ENCODE measurements around the gene TMEM187. TPM values are rescaled to one million over a fixed set of nuclear protein-coding genes. Genes with fewer than 3 reads are reported as not detected.

Gene TMEM187
- polyA plus RNA-seq, 2 donors: 2.5 to 3.3 TPM

DNA sequence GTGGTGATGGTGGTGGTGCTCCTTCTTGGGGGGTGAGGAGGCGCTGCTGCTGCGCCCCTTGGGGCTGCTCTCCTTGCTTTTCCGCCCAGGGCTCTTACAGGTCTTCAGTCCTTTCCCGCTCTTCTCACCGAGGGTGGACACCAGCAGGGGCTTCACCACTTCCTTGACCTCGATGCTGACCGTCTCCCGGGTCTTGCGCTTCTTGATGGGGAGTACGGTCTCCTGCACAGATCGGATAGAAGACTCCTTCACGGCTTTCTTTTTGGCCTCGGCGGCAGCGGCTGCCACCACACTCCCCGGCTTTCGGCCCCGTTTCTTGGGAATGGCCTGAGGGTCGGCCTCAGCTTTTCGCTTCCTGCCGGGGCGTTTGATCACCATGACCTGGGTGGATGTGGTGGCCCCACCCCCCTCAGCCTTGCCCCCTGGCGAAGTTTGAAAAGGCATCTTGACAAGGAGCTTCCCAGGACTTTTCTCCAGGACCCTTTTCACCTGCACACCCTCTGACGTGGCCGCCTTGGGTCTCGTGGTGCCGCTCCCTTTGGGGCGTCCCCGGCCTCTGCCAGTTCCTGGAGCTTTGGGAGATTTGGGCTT is 58.3 kb downstream of the TMEM187 start:
- Histone ChIP-seq H3K36me3 (ENCODE audit: control insufficient read depth in 2 of 2, insufficient read depth in 2 of 2, low read length in 1 of 2) (peaks cover 0 to 21% of the 10 kb centered on the region in 2 donors), H3K27ac (ENCODE audit: low read depth in 2 of 2, low read length in 1 of 2) (no peak overlapping the region), H3K4me1 (ENCODE audit: control insufficient read depth in 2 of 2, insufficient read depth in 2 of 2, low read length in 1 of 2) (no peaks in the 10 kb centered on the region), H3K9me3 (ENCODE audit: control insufficient read depth in 2 of 2, insufficient read depth in 1 of 2, low read depth in 1 of 2, low read length in 1 of 2) (no peaks in the 10 kb centered on the region), H3K4me3 (ENCODE audit: low read depth in 1 of 2, low read length in 2 of 2) (no peak overlapping the region), H3K27me3 (ENCODE audit: control insufficient read depth in 1 of 2, insufficient read depth in 2 of 2, low read length in 2 of 2) (peaks cover 0 to 13% of the 10 kb centered on the region in 2 donors)
- WGBS, 2 donors: 90 to 93% methylated on average over 28 to 29 of the region's 29 CpGs

DNA sequence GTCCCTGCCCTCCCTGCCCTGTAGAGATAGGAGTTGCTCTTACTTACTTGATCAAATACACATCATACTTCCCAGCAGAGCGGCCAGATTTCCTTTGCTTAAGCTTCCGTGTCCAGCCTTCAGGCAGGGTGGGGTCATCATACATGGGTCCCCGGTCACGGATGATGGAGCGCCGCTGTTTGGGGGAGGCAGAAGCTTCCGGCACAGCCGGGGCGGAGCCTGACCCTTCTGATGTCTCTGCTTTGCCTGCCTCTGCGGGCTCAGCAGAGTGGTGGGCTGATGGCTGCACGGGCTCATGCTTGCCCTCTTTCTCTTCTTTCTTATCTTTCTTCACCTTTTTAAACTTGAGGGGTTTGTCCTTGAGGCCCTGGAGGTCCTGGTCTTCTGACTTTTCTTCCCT is 59.6 kb downstream of the TMEM187 start:
- Histone ChIP-seq H3K36me3 (ENCODE audit: control insufficient read depth in 2 of 2, insufficient read depth in 2 of 2, low read length in 1 of 2) (peaks cover 0 to 21% of the 10 kb centered on the region in 2 donors), H3K4me1 (ENCODE audit: control insufficient read depth in 2 of 2, insufficient read depth in 2 of 2, low read length in 1 of 2) (no peaks in the 10 kb centered on the region), H3K4me3 (ENCODE audit: low read depth in 1 of 2, low read length in 2 of 2) (no peak overlapping the region), H3K27ac (ENCODE audit: low read depth in 2 of 2, low read length in 1 of 2) (no peak overlapping the region), H3K27me3 (ENCODE audit: control insufficient read depth in 1 of 2, insufficient read depth in 2 of 2, low read length in 2 of 2) (peaks cover 0 to 13% of the 10 kb centered on the region in 2 donors), H3K9me3 (ENCODE audit: control insufficient read depth in 2 of 2, insufficient read depth in 1 of 2, low read depth in 1 of 2, low read length in 1 of 2) (no peaks in the 10 kb centered on the region)
- WGBS, 2 donors: 85 to 91% methylated on average over 11 of the region's 11 CpGs

DNA sequence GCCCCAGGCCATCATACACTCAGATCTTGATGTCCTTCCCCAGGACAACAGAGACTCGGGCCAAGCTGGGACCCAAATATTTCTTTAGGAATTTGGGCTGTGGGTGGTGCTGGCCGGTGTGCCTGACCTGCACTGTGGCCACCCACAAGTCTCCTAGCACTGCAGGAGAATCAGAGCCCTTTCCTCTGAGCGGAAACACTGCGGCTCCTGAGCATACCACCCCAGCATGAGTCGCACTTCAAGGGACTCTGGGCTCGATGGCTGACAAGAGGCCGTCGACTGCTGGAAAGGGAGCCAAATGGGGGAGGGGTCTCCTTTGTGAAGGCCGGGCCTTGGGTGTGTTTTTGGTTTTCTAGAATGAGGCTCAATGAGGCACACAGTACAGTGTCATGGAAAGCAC is 60.1 kb downstream of the TMEM187 start:
- Histone ChIP-seq H3K36me3 (ENCODE audit: control insufficient read depth in 2 of 2, insufficient read depth in 2 of 2, low read length in 1 of 2) (peaks cover 0 to 21% of the 10 kb centered on the region in 2 donors), H3K9me3 (ENCODE audit: control insufficient read depth in 2 of 2, insufficient read depth in 1 of 2, low read depth in 1 of 2, low read length in 1 of 2) (no peaks in the 10 kb centered on the region), H3K27ac (ENCODE audit: low read depth in 2 of 2, low read length in 1 of 2) (no peak overlapping the region), H3K4me1 (ENCODE audit: control insufficient read depth in 2 of 2, insufficient read depth in 2 of 2, low read length in 1 of 2) (no peaks in the 10 kb centered on the region), H3K4me3 (ENCODE audit: low read depth in 1 of 2, low read length in 2 of 2) (no peak overlapping the region), H3K27me3 (ENCODE audit: control insufficient read depth in 1 of 2, insufficient read depth in 2 of 2, low read length in 2 of 2) (peaks cover 0 to 13% of the 10 kb centered on the region in 2 donors)
- WGBS, 2 donors: 71 to 74% methylated on average over 9 of the region's 9 CpGs

Other genes starting within 250 kb of the TMEM187 start
- gene BCAP31, start 248.4 kb upstream of the TMEM187 start, polyA plus RNA-seq: 100 to 1,000 TPM in 1 of 2 donors, 10 to 100 TPM in 1; 98.8 to 185 TPM
- gene ABCD1, start 247.9 kb upstream of the TMEM187 start, polyA plus RNA-seq: 1 to 10 TPM; 1.8 to 2.9 TPM
- 10 to 100 TPM in 1 of 2 donors, 1 to 10 TPM in 1; 5.1 to 12.4 TPM for gene PLXNB3, start 208.5 kb upstream of the TMEM187 start, polyA plus RNA-seq
- under 1 TPM; 0.15 to 0.35 TPM for gene SRPK3, start 191.7 kb upstream of the TMEM187 start, polyA plus RNA-seq
- 10 to 100 TPM; 39.3 to 51.9 TPM for gene IDH3G, start 178.4 kb upstream of the TMEM187 start, polyA plus RNA-seq
- 100 to 1,000 TPM; 308 to 359 TPM for gene SSR4, start 178.1 kb upstream of the TMEM187 start, polyA plus RNA-seq
- 1 to 10 TPM; 2.3 to 4.0 TPM for gene PDZD4, start 142.2 kb upstream of the TMEM187 start, polyA plus RNA-seq
- gene L1CAM, start 86.6 kb upstream of the TMEM187 start, polyA plus RNA-seq: 1 to 10 TPM in 1 of 2 donors, under 1 TPM in 1; 0.88 to 1.4 TPM
- under 1 TPM; 0.45 to 0.68 TPM for gene AVPR2, start 68.1 kb upstream of the TMEM187 start, polyA plus RNA-seq
- gene ARHGAP4, start 46.5 kb upstream of the TMEM187 start, polyA plus RNA-seq: 10 to 100 TPM; 10.6 to 23.4 TPM
- 100 to 1,000 TPM in 1 of 2 donors, 10 to 100 TPM in 1; 86.6 to 104 TPM for gene NAA10, start 37.7 kb upstream of the TMEM187 start, polyA plus RNA-seq
- gene RENBP, start 28.1 kb upstream of the TMEM187 start, polyA plus RNA-seq: 1 to 10 TPM; 1.4 to 1.6 TPM
- gene HCFC1, start 936 bp upstream of the TMEM187 start, polyA plus RNA-seq: 10 to 100 TPM; 13.0 to 15.9 TPM
- gene IRAK1, start 47.1 kb downstream of the TMEM187 start, polyA plus RNA-seq: 10 to 100 TPM; 58.8 to 61.8 TPM
- 10 to 100 TPM in 1 of 2 donors, 1 to 10 TPM in 1; 9.3 to 13.0 TPM for gene MECP2, start 125.0 kb downstream of the TMEM187 start, polyA plus RNA-seq
- not detected for gene OPN1LW, start 171.5 kb downstream of the TMEM187 start, polyA plus RNA-seq
- not detected for gene OPN1MW, start 209.8 kb downstream of the TMEM187 start, polyA plus RNA-seq
- gene OPN1MW2, start 247.0 kb downstream of the TMEM187 start, polyA plus RNA-seq: not detected

All from esophagus (tissue), 2 donors.